Upper lobe of left lung (tissue), 4 donors: ENCODE measurements around the gene UTRN.

ENCODE experiments used
- CTCF ChIP-seq, 6 experiments: fragments of 450-650 bp in 4 of 6; fragments of 200-600 bp in 2 of 6; sonication (generic) in 2 of 6; IDR thresholded peaks; one replicate each; pipeline ENCODE4 v1.5.1; 2016 to 2019; ENCODE audit warnings: antibody characterized with exemption in 6 of 6
- POLR2A ChIP-seq, 4 donors: fragments of 450-650 bp; IDR thresholded peaks; one replicate each; pipeline ENCODE4 v1.5.1; 2016 to 2017; ENCODE audit warnings: antibody characterized with exemption in 4 of 4, mild to moderate bottlenecking in 2 of 4

GRCh38 chr6:144311361-144311760 is 26.2 kb downstream of the UTRN start:
- no peak for TF ChIP-seq CTCF (IDR thresholded peaks at IDR 0.05)
- no peak for TF ChIP-seq POLR2A (IDR thresholded peaks at IDR 0.05)
